ENCODE results near the gene ABCB10.

ABCB10 gene

GRCh38 chr1:229506633-229507032 lies 51.9 kb downstream of the ABCB10 start:
- DNase-seq (ENCODE audit: low read depth): no peak
- TF ChIP-seq MYC (IDR thresholded peaks at IDR 0.05; ENCODE audit: low read depth, low read length) (no peak), CTCF (IDR thresholded peaks at IDR 0.05; ENCODE audit: low read depth, low read length) (no peak), MAX (IDR thresholded peaks at IDR 0.05; ENCODE audit: low read depth, low read length) (no peak), POLR2A (IDR thresholded peaks at IDR 0.05; ENCODE audit: extremely low read depth, insufficient read length) (no peak)
- H3K4me3 ChIP-seq (ENCODE audit: low read depth, low read length): peak overlapping the region; percentile 84

- no peak for DNase-seq (ENCODE audit: low read depth)
- no peak overlapping the region for H3K4me3 ChIP-seq (ENCODE audit: low read depth, low read length)
- TF ChIP-seq MYC (IDR thresholded peaks at IDR 0.05; ENCODE audit: low read depth, low read length) (no peak), POLR2A (IDR thresholded peaks at IDR 0.05; ENCODE audit: extremely low read depth, insufficient read length) (no peak), MAX (IDR thresholded peaks at IDR 0.05; ENCODE audit: low read depth, low read length) (no peak), CTCF (IDR thresholded peaks at IDR 0.05; ENCODE audit: low read depth, low read length) (no peak)
Measured at GRCh38 chr1:229495782-229496181, 62.7 kb downstream of the ABCB10 start.

DNA sequence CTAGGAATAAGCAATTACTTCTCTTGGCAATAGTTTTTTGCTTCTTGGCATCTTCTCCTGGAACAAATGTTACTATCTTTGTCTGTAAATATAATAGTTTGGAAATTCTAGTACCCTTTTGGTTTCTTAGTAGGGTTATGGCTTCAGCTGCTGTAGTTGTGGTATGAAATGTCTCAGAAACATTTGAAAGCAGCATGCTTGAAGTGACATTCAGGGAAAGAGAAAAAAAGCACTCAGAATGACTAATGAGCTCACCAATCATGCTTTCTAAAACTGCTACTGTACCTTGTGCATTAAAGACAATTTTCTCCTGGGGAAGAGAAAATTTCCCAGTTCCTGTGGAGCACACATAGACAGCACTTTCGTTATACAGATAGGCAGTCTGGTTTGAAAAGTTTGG lies 71.3 kb downstream of the ABCB10 start:
- no peak overlapping the region for H3K4me3 ChIP-seq (ENCODE audit: low read depth, low read length)
- DNase-seq (ENCODE audit: low read depth): no peak
- TF ChIP-seq CTCF (IDR thresholded peaks at IDR 0.05; ENCODE audit: low read depth, low read length) (no peak), MYC (IDR thresholded peaks at IDR 0.05; ENCODE audit: low read depth, low read length) (no peak), MAX (IDR thresholded peaks at IDR 0.05; ENCODE audit: low read depth, low read length) (no peak), POLR2A (IDR thresholded peaks at IDR 0.05; ENCODE audit: extremely low read depth, insufficient read length) (no peak)

GRCh38 chr1:229485318-229485717 lies 73.2 kb downstream of the ABCB10 start:
- no peak for DNase-seq (ENCODE audit: low read depth)
- TF ChIP-seq MAX (IDR thresholded peaks at IDR 0.05; ENCODE audit: low read depth, low read length) (no peak), MYC (IDR thresholded peaks at IDR 0.05; ENCODE audit: low read depth, low read length) (no peak), CTCF (IDR thresholded peaks at IDR 0.05; ENCODE audit: low read depth, low read length) (no peak), POLR2A (IDR thresholded peaks at IDR 0.05; ENCODE audit: extremely low read depth, insufficient read length) (no peak)
- no peak overlapping the region for H3K4me3 ChIP-seq (ENCODE audit: low read depth, low read length)

GRCh38 chr1:229482511-229482910 lies 76.0 kb downstream of the ABCB10 start:
- H3K4me3 ChIP-seq (ENCODE audit: low read depth, low read length): no peak overlapping the region
- no peak for DNase-seq (ENCODE audit: low read depth)
- TF ChIP-seq MAX (IDR thresholded peaks at IDR 0.05; ENCODE audit: low read depth, low read length) (no peak), CTCF (IDR thresholded peaks at IDR 0.05; ENCODE audit: low read depth, low read length) (no peak), POLR2A (IDR thresholded peaks at IDR 0.05; ENCODE audit: extremely low read depth, insufficient read length) (no peak), MYC (IDR thresholded peaks at IDR 0.05; ENCODE audit: low read depth, low read length) (no peak)

DNA sequence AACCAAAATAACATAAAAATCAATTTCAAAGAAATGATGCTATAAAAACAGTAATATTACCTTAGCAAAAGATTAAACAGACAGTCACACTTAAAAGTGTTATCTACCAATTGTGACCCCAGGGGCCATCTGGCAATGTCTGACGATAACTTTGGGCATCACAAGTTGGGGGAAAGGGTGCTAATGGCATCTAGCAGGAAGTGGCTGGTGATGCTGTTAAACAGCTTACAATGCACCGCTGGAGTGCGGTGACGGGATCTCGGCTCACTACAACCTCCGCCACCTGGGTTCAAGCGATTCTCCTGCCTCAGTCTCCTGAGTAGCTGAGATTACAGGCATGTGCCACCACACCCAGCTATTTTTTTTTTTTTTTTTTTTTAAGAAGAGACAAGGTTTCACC lies 78.0 kb downstream of the ABCB10 start:
- no peak for DNase-seq (ENCODE audit: low read depth)
- no peak overlapping the region for H3K4me3 ChIP-seq (ENCODE audit: low read depth, low read length)
- TF ChIP-seq MAX (IDR thresholded peaks at IDR 0.05; ENCODE audit: low read depth, low read length) (no peak), POLR2A (IDR thresholded peaks at IDR 0.05; ENCODE audit: extremely low read depth, insufficient read length) (no peak), CTCF (IDR thresholded peaks at IDR 0.05; ENCODE audit: low read depth, low read length) (no peak)

Data from NB4 (cell line).